ENCODE data around the gene COMMD4.
A peak's percentile ranks its signal among the peaks of the same experiment; 100 is the strongest.
"Not testable (repeated sequence)": the region's sequence is repeated elsewhere in the genome, so short reads cannot be mapped to it uniquely, and the experiment has no call there.

COMMD4 gene

DNA sequence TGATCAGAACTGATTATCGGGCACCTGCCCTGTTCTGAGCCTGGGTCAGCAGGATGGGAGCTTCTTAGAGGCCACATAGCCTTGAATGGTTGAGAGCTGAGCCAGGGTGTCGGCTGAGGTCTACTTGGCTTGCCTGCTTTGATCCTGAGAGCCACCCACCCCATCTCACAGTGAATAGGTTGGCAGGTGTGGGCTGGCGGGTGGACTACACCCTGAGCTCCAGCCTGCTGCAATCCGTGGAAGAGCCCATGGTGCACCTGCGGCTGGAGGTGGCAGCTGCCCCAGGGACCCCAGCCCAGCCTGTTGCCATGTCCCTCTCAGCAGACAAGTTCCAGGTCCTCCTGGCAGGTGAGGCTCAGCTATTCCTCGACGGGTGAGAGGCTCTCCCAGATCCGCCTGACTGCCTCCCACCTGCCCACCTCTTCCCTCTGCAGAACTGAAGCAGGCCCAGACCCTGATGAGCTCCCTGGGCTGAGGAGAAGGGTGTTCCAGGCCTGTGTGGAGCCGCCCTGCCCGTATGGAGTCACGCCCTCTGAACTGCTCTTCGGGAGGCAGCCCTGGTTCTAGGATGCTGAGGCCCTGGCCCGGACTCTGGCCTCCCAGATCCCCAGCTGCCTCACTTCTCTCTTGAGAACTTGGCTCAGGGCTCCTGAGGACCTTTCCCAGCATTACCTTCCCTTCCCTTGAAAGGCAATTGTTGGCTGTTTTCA lies 3.8 kb downstream of the COMMD4 start:
- no peak overlapping the region for H3K27ac ChIP-seq (ENCODE audit: low read length, poor library complexity, severe bottlenecking)
- no peak overlapping the region for H3K14ac ChIP-seq (ENCODE audit: low read length in 2 of 2)
- no peak overlapping the region for H3K4ac ChIP-seq (ENCODE audit: low read depth in 1 of 2, low read length in 2 of 2)
- H3K79me1 ChIP-seq (replicated peaks; ENCODE audit: low read length, poor library complexity, severe bottlenecking) = peaks cover 15% of the 10 kb centered on the region
- no peak overlapping the region for H3K4me2 ChIP-seq (ENCODE audit: low read length, poor library complexity, severe bottlenecking)
- H3K23ac ChIP-seq (ENCODE audit: low read length in 2 of 2) = no peak overlapping the region
- H2AK5ac ChIP-seq (ENCODE audit: low read length, severe bottlenecking) = no peak overlapping the region
- H3K4me3 ChIP-seq (ENCODE audit: insufficient read depth in 1 of 2, low read depth in 1 of 2, low read length in 2 of 2) = no peak overlapping the region
- H4K8ac ChIP-seq (ENCODE audit: low read length) = no peak overlapping the region
- WGBS = 96% methylated on average over 12 of the region's 13 CpGs
- H2AFZ ChIP-seq (ENCODE audit: low read depth, low read length) = no peak overlapping the region
- no peak for DNase-seq
- H2BK120ac ChIP-seq (ENCODE audit: low read depth, low read length) = no peak overlapping the region
- H2BK5ac ChIP-seq (ENCODE audit: low read depth, low read length, poor library complexity, severe bottlenecking) = no peak overlapping the region
- no peak overlapping the region for H2BK15ac ChIP-seq (ENCODE audit: low read depth, poor library complexity, severe bottlenecking)
- peaks cover 28 to 34% of the 10 kb centered on the region in 2 experiments for H3K36me3 ChIP-seq (ENCODE audit: control insufficient read depth in 1 of 2, insufficient read depth in 2 of 2, low read depth in 1 of 2, low read length in 2 of 2)
- no peak overlapping the region for H3K9ac ChIP-seq (ENCODE audit: low read length)
- H3K27me3 ChIP-seq (ENCODE audit: control insufficient read depth in 1 of 2, insufficient read depth in 1 of 2, low read length in 2 of 2) = no peaks in the 10 kb centered on the region
- no peak overlapping the region for H4K91ac ChIP-seq (ENCODE audit: low read length)
- no peak overlapping the region for H3K18ac ChIP-seq (ENCODE audit: low read depth in 1 of 2, low read length in 2 of 2)
- H3K4me1 ChIP-seq (ENCODE audit: control insufficient read depth, insufficient read depth, low read depth, low read length) = peaks cover 13% of the 10 kb centered on the region
- H3K9me3 ChIP-seq (ENCODE audit: control insufficient read depth, low read length) = no peaks in the 10 kb centered on the region
- no peak overlapping the region for H2BK12ac ChIP-seq (ENCODE audit: low read length in 2 of 2)

- no peak overlapping the region for H3K18ac ChIP-seq (ENCODE audit: low read depth in 1 of 2, low read length in 2 of 2)
- no peak overlapping the region for H3K4me3 ChIP-seq (ENCODE audit: insufficient read depth in 1 of 2, low read depth in 1 of 2, low read length in 2 of 2)
- no peak overlapping the region for H2BK120ac ChIP-seq (ENCODE audit: low read depth, low read length)
- no peak overlapping the region for H4K91ac ChIP-seq (ENCODE audit: low read length)
- no peaks in the 10 kb centered on the region for H3K9me3 ChIP-seq (ENCODE audit: control insufficient read depth, low read length)
- H3K79me1 ChIP-seq (replicated peaks; ENCODE audit: low read length, poor library complexity, severe bottlenecking) = peaks cover 7% of the 10 kb centered on the region
- peaks cover 28 to 34% of the 10 kb centered on the region in 2 experiments for H3K36me3 ChIP-seq (ENCODE audit: control insufficient read depth in 1 of 2, insufficient read depth in 2 of 2, low read depth in 1 of 2, low read length in 2 of 2)
- H3K4ac ChIP-seq (ENCODE audit: low read depth in 1 of 2, low read length in 2 of 2) = no peak overlapping the region
- H3K9ac ChIP-seq (ENCODE audit: low read length) = no peak overlapping the region
- H3K23ac ChIP-seq (ENCODE audit: low read length in 2 of 2) = no peak overlapping the region
- no peak overlapping the region for H3K27ac ChIP-seq (ENCODE audit: low read length, poor library complexity, severe bottlenecking)
- WGBS = 94% methylated on average over 6 of the region's 6 CpGs
- H3K27me3 ChIP-seq (ENCODE audit: control insufficient read depth in 1 of 2, insufficient read depth in 1 of 2, low read length in 2 of 2) = peaks cover 0 to 4% of the 10 kb centered on the region in 2 experiments
- H3K4me1 ChIP-seq (ENCODE audit: control insufficient read depth, insufficient read depth, low read depth, low read length) = peaks cover 15% of the 10 kb centered on the region
- H2AFZ ChIP-seq (ENCODE audit: low read depth, low read length) = no peak overlapping the region
- no peak overlapping the region for H4K8ac ChIP-seq (ENCODE audit: low read length)
- no peak for DNase-seq
- no peak overlapping the region for H3K4me2 ChIP-seq (ENCODE audit: low read length, poor library complexity, severe bottlenecking)
- H2BK12ac ChIP-seq (ENCODE audit: low read length in 2 of 2) = no peak overlapping the region
- H2AK5ac ChIP-seq (ENCODE audit: low read length, severe bottlenecking) = no peak overlapping the region
- H2BK15ac ChIP-seq (ENCODE audit: low read depth, poor library complexity, severe bottlenecking) = no peak overlapping the region
- no peak overlapping the region for H2BK5ac ChIP-seq (ENCODE audit: low read depth, low read length, poor library complexity, severe bottlenecking)
- no peak overlapping the region for H3K14ac ChIP-seq (ENCODE audit: low read length in 2 of 2)
Observed at GRCh38 chr15:75342221-75342620, 6.4 kb downstream of the COMMD4 start.

DNA sequence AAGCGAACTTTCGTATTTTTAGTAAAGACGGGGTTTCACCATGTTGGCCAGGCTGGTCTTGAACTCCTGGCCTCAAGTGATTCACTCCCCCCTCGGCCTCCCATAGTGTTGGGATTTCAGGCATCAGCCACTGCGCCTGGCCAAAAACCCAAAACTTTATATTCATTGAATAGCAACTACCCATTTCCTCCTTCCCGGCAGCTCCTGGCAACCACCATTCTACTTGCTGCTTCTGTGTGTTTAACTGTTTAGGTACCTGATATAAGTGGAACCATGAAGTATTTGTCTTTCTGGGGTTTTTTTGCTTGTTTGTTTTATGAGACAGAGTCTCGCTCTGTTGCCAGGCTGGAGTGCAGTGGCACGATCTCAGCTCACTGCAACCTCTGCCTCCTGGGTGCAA lies 8.1 kb downstream of the COMMD4 start:
- H3K14ac ChIP-seq (ENCODE audit: low read length in 2 of 2); H3K79me1 ChIP-seq (replicated peaks; ENCODE audit: low read length, poor library complexity, severe bottlenecking); H2BK12ac ChIP-seq (ENCODE audit: low read length in 2 of 2); H3K27me3 ChIP-seq (ENCODE audit: control insufficient read depth in 1 of 2, insufficient read depth in 1 of 2, low read length in 2 of 2); H3K9ac ChIP-seq (ENCODE audit: low read length); H2BK5ac ChIP-seq (ENCODE audit: low read depth, low read length, poor library complexity, severe bottlenecking); H3K27ac ChIP-seq (ENCODE audit: low read length, poor library complexity, severe bottlenecking); H2BK15ac ChIP-seq (ENCODE audit: low read depth, poor library complexity, severe bottlenecking); H2BK120ac ChIP-seq (ENCODE audit: low read depth, low read length); H3K4ac ChIP-seq (ENCODE audit: low read depth in 1 of 2, low read length in 2 of 2); H3K4me2 ChIP-seq (ENCODE audit: low read length, poor library complexity, severe bottlenecking); H3K23ac ChIP-seq (ENCODE audit: low read length in 2 of 2); H3K4me3 ChIP-seq (ENCODE audit: insufficient read depth in 1 of 2, low read depth in 1 of 2, low read length in 2 of 2); H3K9me3 ChIP-seq (ENCODE audit: control insufficient read depth, low read length); DNase-seq; H4K8ac ChIP-seq (ENCODE audit: low read length); H2AFZ ChIP-seq (ENCODE audit: low read depth, low read length); H2AK5ac ChIP-seq (ENCODE audit: low read length, severe bottlenecking); H3K18ac ChIP-seq (ENCODE audit: low read depth in 1 of 2, low read length in 2 of 2); H4K91ac ChIP-seq (ENCODE audit: low read length): not testable (repeated sequence)
- WGBS = 80% methylated on average over 7 of the region's 8 CpGs
- H3K36me3 ChIP-seq (ENCODE audit: control insufficient read depth in 1 of 2, insufficient read depth in 2 of 2, low read depth in 1 of 2, low read length in 2 of 2) = peaks cover 23 to 27% of the 10 kb centered on the region in 2 experiments
- peaks cover 19% of the 10 kb centered on the region for H3K4me1 ChIP-seq (ENCODE audit: control insufficient read depth, insufficient read depth, low read depth, low read length)

DNA sequence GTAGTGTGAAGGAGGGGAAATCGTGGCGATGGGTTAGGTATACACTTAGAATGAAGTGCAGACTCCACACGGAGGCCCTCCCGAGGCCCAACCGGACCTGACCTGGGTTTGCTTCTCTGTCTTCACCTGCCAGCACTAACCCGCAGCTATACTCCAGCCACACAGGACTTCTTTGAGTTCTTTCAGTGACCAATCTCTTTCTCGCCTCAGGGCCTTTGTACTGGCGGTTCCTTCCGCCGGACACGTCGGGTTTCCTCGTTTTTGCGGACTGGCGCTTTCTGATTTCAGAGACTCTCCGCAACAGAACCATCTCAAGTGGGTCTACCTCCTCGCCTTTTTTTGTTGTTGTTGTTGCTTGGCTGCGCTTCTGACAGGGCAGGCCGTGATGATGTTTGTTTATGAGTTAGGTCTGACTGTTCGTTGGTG lies 10.9 kb downstream of the COMMD4 start, which contains the start of gene NEIL1:
Gene NEIL1, plus strand, starts transcription at position 244 of the 426 bp plus-strand sequence. CDS start 1,867 bp downstream, outside the sequence.
- Histone ChIP-seq H3K4me1 (ENCODE audit: control insufficient read depth, insufficient read depth, low read depth, low read length) (peaks cover 20% of the 10 kb centered on the region), H4K91ac (ENCODE audit: low read length) (peak within 1 kb of the TSS; percentile 74), H3K9ac (ENCODE audit: low read length) (peak within 1 kb of the TSS; percentile 83), H2BK12ac (ENCODE audit: low read length in 2 of 2) (peak within 1 kb of the TSS in 1 of 2 experiments; percentile 24), H2BK5ac (ENCODE audit: low read depth, low read length, poor library complexity, severe bottlenecking) (peak within 1 kb of the TSS; percentile 70), H3K27ac (ENCODE audit: low read length, poor library complexity, severe bottlenecking) (no peak within 1 kb of the TSS), H3K27me3 (ENCODE audit: control insufficient read depth in 1 of 2, insufficient read depth in 1 of 2, low read length in 2 of 2) (peaks cover 8 to 11% of the 10 kb centered on the region in 2 experiments), H2AFZ (ENCODE audit: low read depth, low read length) (peak within 1 kb of the TSS; percentile 92), H3K4ac (ENCODE audit: low read depth in 1 of 2, low read length in 2 of 2) (peak within 1 kb of the TSS; percentile 57 to 60), H4K8ac (ENCODE audit: low read length) (peak within 1 kb of the TSS; percentile 85), H3K18ac (ENCODE audit: low read depth in 1 of 2, low read length in 2 of 2) (peak within 1 kb of the TSS; percentile 75 to 82), H3K4me2 (ENCODE audit: low read length, poor library complexity, severe bottlenecking) (peak within 1 kb of the TSS; percentile 98), H3K14ac (ENCODE audit: low read length in 2 of 2) (peak within 1 kb of the TSS in 1 of 2 experiments; percentile 81), H3K23ac (ENCODE audit: low read length in 2 of 2) (peak within 1 kb of the TSS in 1 of 2 experiments; percentile 46), H3K79me1 (replicated peaks; ENCODE audit: low read length, poor library complexity, severe bottlenecking) (peaks cover 5% of the 10 kb centered on the region), H2BK120ac (ENCODE audit: low read depth, low read length) (peak within 1 kb of the TSS; percentile 64), H2AK5ac (ENCODE audit: low read length, severe bottlenecking) (no peak within 1 kb of the TSS), H2BK15ac (ENCODE audit: low read depth, poor library complexity, severe bottlenecking) (peak within 1 kb of the TSS; percentile 65), H3K9me3 (ENCODE audit: control insufficient read depth, low read length) (no peaks in the 10 kb centered on the region), H3K36me3 (ENCODE audit: control insufficient read depth in 1 of 2, insufficient read depth in 2 of 2, low read depth in 1 of 2, low read length in 2 of 2) (peaks cover under 1 to 5% of the 10 kb centered on the region in 2 experiments), H3K4me3 (ENCODE audit: insufficient read depth in 1 of 2, low read depth in 1 of 2, low read length in 2 of 2) (peak within 1 kb of the TSS; percentile 66 to 83)
- WGBS = 40% methylated on average over 20 of the region's 20 CpGs
- DNase-seq = peak; percentile 22

Measured in mesenchymal stem cell (in vitro differentiated cells and primary cell).